ENCODE measurements around the gene ATP13A5. TPM values are rescaled to one million over a fixed set of nuclear protein-coding genes. Genes with fewer than 3 reads are reported as not detected.

The ATP13A5 gene
- total and polyA plus RNA-seq, 8 donors, result 0.08 to 0.38 (median 0.14) TPM

DNA sequence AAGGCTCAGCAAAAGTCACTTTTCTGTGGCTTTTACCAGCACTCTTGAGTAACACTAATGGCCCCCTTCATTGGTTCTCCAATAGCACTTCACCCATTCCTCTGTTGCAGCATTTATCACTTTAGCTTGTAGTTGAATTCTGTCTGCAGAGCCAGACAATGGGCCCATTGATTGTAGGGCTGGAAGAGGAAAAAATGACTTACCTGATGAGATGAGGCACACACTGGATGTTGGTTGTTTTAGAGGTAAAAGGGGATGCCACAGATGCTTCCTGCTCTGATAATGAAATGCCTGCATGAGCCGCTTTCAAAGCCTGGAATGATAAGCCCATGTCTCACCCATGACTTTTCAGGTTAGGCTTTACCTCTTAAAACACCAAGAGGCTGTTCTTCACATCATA is 73.2 kb downstream of the ATP13A5 start:
- H3K9me3 ChIP-seq, result no peaks in the 10 kb centered on the region
- 79 to 83% methylated on average over 1 of the region's 1 CpG for WGBS, 2 donors
- H3K27ac ChIP-seq, result no peak overlapping the region
- DNase-seq, result no peak
- H3K4me1 ChIP-seq, result no peaks in the 10 kb centered on the region
- FAIRE-seq, result no peak
- ATAC-seq, result no peak
- H3K27me3 ChIP-seq, result no peaks in the 10 kb centered on the region
- H3K4me3 ChIP-seq, result no peak overlapping the region
- intact Hi-C loops (cut with DNase I), result no loop called here
- no peaks in the 10 kb centered on the region for H3K36me3 ChIP-seq
- TF ChIP-seq, protein P1, sequence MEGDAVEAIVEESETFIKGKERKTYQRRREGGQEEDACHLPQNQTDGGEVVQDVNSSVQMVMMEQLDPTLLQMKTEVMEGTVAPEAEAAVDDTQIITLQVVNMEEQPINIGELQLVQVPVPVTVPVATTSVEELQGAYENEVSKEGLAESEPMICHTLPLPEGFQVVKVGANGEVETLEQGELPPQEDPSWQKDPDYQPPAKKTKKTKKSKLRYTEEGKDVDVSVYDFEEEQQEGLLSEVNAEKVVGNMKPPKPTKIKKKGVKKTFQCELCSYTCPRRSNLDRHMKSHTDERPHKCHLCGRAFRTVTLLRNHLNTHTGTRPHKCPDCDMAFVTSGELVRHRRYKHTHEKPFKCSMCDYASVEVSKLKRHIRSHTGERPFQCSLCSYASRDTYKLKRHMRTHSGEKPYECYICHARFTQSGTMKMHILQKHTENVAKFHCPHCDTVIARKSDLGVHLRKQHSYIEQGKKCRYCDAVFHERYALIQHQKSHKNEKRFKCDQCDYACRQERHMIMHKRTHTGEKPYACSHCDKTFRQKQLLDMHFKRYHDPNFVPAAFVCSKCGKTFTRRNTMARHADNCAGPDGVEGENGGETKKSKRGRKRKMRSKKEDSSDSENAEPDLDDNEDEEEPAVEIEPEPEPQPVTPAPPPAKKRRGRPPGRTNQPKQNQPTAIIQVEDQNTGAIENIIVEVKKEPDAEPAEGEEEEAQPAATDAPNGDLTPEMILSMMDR (IDR thresholded peaks at IDR 0.05), result no peak

DNA sequence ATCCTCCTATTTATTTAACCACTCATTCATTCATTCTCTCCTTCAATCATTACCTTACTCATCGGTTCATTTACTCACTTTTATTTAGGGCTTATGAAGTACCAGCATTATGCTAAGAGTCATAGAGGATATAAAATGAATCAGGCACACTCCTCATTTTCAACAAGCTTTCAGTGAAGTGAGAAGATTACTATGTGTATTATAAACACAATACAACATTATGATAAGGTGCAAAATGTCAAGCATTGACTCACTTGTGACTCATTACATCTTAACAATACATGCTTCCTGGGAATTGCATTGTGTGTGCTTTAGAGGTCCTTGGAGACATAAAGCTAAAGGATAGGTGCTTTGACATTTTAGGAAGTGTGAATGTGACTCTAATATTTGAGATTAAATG is 77.1 kb downstream of the ATP13A5 start:
- H3K4me3 ChIP-seq, result no peak overlapping the region
- WGBS, 2 donors, result 68 to 89% methylated on average over 1 of the region's 1 CpG
- TF ChIP-seq, protein P1 (IDR thresholded peaks at IDR 0.05), result no peak
- H3K36me3 ChIP-seq, result no peaks in the 10 kb centered on the region
- no peak for ATAC-seq
- H3K27me3 ChIP-seq, result no peaks in the 10 kb centered on the region
- H3K4me1 ChIP-seq, result no peaks in the 10 kb centered on the region
- DNase-seq, result no peak
- H3K9me3 ChIP-seq, result no peaks in the 10 kb centered on the region
- H3K27ac ChIP-seq, result no peak overlapping the region
- no peak for FAIRE-seq
- intact Hi-C loops (cut with DNase I), result no loop called here

DNA sequence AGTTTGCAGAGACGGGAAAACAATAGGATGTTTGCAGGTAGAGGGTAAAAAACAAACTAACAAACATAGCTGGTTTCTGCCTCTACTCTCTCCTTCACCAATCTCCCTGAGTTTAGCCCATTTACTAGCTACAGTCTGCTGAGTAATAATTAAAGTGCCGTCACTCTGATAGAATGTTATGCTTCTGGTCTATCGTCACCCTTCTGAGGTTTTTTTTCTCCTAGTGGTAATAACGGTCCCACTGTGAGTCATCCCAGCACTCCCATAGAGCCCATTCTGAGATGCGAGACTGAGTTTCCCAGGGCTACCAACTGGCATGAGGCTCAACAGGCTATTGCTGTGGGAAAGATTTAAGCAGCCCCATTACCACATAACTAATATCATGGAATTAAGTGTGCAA is 81.1 kb downstream of the ATP13A5 start:
- Histone ChIP-seq H3K36me3 (no peaks in the 10 kb centered on the region), H3K4me3 (no peak overlapping the region), H3K27me3 (no peaks in the 10 kb centered on the region), H3K27ac (no peak overlapping the region), H3K9me3 (no peaks in the 10 kb centered on the region), H3K4me1 (no peaks in the 10 kb centered on the region)
- intact Hi-C loops (cut with DNase I), result no loop called here
- WGBS, 2 donors, result 71 to 80% methylated on average over 5 of the region's 5 CpGs
- ATAC-seq (no peak), DNase-seq (no peak), FAIRE-seq (no peak)
- TF ChIP-seq, protein P1 (IDR thresholded peaks at IDR 0.05), result no peak

DNA sequence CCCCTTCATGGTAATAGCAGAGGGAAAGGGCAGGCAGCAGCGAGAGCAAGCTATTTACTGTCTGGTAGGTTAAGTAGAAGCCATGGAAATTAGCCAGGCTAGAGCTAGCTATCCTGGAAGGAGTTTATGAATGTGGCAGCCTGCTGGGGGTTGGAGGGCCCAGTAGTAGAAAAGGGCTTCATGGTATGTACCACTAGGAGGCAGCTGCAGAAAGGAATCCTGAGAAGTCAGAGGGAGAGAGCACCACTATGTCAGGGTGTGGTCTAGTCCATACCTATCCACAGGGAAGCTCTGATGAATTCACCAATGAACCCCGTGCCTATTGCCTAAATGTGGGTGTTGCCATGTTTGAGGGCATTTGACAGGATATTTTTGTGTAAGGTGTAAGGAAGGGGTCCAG is 82.6 kb downstream of the ATP13A5 start:
- 66 to 74% methylated on average over 2 of the region's 2 CpGs for WGBS, 2 donors
- Histone ChIP-seq H3K4me3 (no peak overlapping the region), H3K36me3 (no peaks in the 10 kb centered on the region), H3K27me3 (no peaks in the 10 kb centered on the region), H3K27ac (no peak overlapping the region), H3K4me1 (no peaks in the 10 kb centered on the region), H3K9me3 (no peaks in the 10 kb centered on the region)
- intact Hi-C loops (cut with DNase I), result no loop called here
- DNase-seq (no peak), ATAC-seq (no peak), FAIRE-seq (no peak)
- TF ChIP-seq, protein P1 (IDR thresholded peaks at IDR 0.05), result no peak

DNA sequence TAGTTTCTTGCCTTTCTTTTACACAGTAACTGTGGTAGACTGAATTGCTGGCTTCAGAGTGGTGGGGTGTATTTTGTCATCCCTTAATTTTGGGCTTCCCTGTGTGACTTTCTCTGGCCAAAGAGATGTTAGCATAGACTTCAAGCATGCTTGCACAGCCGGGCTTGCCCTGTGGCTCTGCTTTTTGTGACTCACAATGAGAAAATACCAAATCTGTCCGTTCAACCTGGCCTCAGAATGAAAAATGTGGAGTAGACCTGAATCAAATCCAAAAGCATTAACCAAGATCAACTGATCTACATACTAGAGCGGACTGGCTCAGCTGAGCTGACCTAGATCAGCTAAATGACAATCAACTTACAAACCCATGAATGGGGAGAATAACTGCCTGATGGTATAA is 86.2 kb downstream of the ATP13A5 start:
- Histone ChIP-seq H3K36me3 (no peaks in the 10 kb centered on the region), H3K9me3 (no peaks in the 10 kb centered on the region), H3K27me3 (no peaks in the 10 kb centered on the region), H3K4me3 (no peak overlapping the region), H3K27ac (no peak overlapping the region), H3K4me1 (no peaks in the 10 kb centered on the region)
- WGBS, 2 donors, result 49 to 71% methylated on average over 3 of the region's 3 CpGs
- FAIRE-seq (no peak), ATAC-seq (no peak), DNase-seq (no peak)
- TF ChIP-seq, protein P1 (IDR thresholded peaks at IDR 0.05), result no peak
- intact Hi-C loops (cut with DNase I), result no loop called here
